Endodermal cell (in vitro differentiated cells): ENCODE data around the gene CEBPZ. TPM values are rescaled to one million over a fixed set of nuclear protein-coding genes. Genes with fewer than 3 reads are reported as not detected.

Source experiments
- DNase-seq: peaks from one replicate; pipeline ENCODE4 v3.0.0-alpha.2; 2017
- H3K27ac ChIP-seq: 2 replicates; pipeline ENCODE4 v1.5.1; 2013; ENCODE audit warnings: mild to moderate bottlenecking, low read depth, low read length, moderate library complexity
- H3K27me3 ChIP-seq: 2 replicates; pipeline ENCODE4 v1.6.1; 2013; ENCODE audit warnings: mild to moderate bottlenecking, low read length, moderate library complexity; ENCODE audit not compliant: insufficient read depth, control insufficient read depth, poor library complexity, severe bottlenecking
- H3K36me3 ChIP-seq: 2 replicates; pipeline ENCODE4 v1.7.0; 2013; ENCODE audit warnings: mild to moderate bottlenecking, low read length, moderate library complexity; ENCODE audit not compliant: control insufficient read depth, insufficient read depth
- H3K4me1 ChIP-seq: one replicate; pipeline ENCODE4 v1.7.0; 2013; ENCODE audit warnings: low read length; ENCODE audit not compliant: control insufficient read depth, insufficient read depth
- H3K4me3 ChIP-seq: 2 replicates; pipeline ENCODE4 v1.5.1; 2013; ENCODE audit warnings: mild to moderate bottlenecking, low read length, moderate library complexity
- H3K9ac ChIP-seq: 2 replicates; pipeline ENCODE4 v1.6.1; 2013; ENCODE audit warnings: mild to moderate bottlenecking, low read length, moderate library complexity; ENCODE audit not compliant: poor library complexity, severe bottlenecking; ENCODE audit errors: extremely low read depth
- H3K9me3 ChIP-seq: 2 replicates; pipeline ENCODE4 v1.6.1; 2013; ENCODE audit warnings: mild to moderate bottlenecking, low read length, moderate library complexity; ENCODE audit not compliant: control insufficient read depth
- H3K27ac Mint-ChIP-seq: 2 replicates; pipeline ENCODE4 v1.8.0; 2020; ENCODE audit warnings: mixed read lengths
- H3K27me3 Mint-ChIP-seq: 2 replicates; pipeline ENCODE4 v1.8.0; 2021; ENCODE audit warnings: mild to moderate bottlenecking, mixed read lengths; ENCODE audit not compliant: insufficient read depth
- H3K36me3 Mint-ChIP-seq: 2 replicates; pipeline ENCODE4 v1.8.0; 2020; ENCODE audit warnings: low read depth, mixed read lengths
- H3K4me1 Mint-ChIP-seq: 2 replicates; pipeline ENCODE4 v1.8.0; 2020; ENCODE audit warnings: mixed read lengths
- H3K4me3 Mint-ChIP-seq: 2 replicates; pipeline ENCODE4 v1.8.0; 2020; ENCODE audit warnings: mild to moderate bottlenecking, moderate library complexity, mixed read lengths
- H3K9me3 Mint-ChIP-seq: 2 replicates; pipeline ENCODE4 v1.8.0; 2020; ENCODE audit warnings: mild to moderate bottlenecking, mixed read lengths
- WGBS, 2 experiments: methylation state at CpG; one replicate each; pipeline versions ENCODE4 v1.1.5 to v1.1.7; 2013; ENCODE audit warnings: missing lambda C conversion rate in 2 of 2, mixed read lengths in 1 of 2; ENCODE audit not compliant: insufficient coverage in 1 of 2, insufficient read length in 1 of 2; 5-methylcytosine and 5-hydroxymethylcytosine counted together
- total RNA-seq, 2 donors: library from RNA; stranded (reverse); fragmentation: NEBNext Ultra II Directional in 1 of 2; extraction: Animal tissue kit (Norgen Biotek cat#: 25700) in 1 of 2; gene quantifications; 2 replicates in 1 of 2; 3 replicates in 1 of 2; pipeline ENCODE4 v1.2.1, GENCODE V29; 2021
- TF ChIP-seq, protein P1 (sequence below): fragments of 200-600 bp; sonication (generic); conservative IDR thresholded peaks from 2 replicates; pipeline ENCODE4 v1.5.0; 2021; ENCODE audit warnings: antibody characterized with exemption, mild to moderate bottlenecking

The CEBPZ gene
- total RNA-seq, 2 donors from 2014 or later, result 66.9 to 80.5 TPM

DNA sequence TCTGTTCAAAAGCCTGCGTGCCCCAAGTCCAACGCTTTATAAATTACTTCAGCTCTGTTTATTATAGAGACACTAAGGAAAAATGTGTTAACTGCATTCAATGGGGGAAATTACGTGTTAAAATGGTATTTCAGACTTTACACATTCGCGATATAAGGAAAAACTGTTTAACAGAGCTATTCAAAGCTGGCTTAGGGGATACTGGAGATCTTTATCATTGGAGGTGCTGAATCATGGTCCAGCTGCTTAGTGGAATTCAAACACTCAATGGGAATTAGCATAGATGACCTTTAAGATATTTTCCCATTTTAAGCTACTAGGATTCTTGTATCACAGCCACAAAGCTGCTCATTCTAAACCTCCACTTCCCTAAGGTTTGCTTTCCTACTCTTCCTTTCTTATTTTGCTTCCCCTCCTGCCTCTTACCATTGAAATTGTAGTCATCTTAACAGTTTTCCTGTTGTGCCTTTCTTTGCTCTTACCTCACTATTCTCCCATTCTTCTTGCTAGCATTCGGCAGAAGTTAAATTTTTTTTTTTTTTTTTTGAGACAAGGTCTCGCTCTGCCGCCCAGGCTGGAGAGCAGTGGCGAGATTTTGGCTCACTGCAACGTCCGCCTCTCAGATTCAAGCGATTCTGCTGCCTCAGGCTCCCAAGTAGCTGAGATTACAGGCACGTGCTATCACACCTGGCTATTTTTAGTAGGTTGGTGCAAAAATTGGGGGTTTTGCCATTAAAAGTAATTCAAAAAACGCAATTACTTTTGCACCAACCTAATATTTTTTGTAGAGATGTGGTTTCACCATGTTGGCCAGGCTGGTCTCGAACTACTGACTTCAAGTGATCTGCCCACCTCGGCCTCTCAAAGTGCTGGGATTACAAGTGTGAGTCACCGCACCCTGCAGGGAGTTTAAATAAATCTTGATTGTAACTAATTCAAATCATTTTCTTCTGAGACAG lies 49.4 kb downstream of the CEBPZ start:
- TF ChIP-seq, protein P1, sequence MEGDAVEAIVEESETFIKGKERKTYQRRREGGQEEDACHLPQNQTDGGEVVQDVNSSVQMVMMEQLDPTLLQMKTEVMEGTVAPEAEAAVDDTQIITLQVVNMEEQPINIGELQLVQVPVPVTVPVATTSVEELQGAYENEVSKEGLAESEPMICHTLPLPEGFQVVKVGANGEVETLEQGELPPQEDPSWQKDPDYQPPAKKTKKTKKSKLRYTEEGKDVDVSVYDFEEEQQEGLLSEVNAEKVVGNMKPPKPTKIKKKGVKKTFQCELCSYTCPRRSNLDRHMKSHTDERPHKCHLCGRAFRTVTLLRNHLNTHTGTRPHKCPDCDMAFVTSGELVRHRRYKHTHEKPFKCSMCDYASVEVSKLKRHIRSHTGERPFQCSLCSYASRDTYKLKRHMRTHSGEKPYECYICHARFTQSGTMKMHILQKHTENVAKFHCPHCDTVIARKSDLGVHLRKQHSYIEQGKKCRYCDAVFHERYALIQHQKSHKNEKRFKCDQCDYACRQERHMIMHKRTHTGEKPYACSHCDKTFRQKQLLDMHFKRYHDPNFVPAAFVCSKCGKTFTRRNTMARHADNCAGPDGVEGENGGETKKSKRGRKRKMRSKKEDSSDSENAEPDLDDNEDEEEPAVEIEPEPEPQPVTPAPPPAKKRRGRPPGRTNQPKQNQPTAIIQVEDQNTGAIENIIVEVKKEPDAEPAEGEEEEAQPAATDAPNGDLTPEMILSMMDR, result no peak
- no peak overlapping the region for H3K4me3 Mint-ChIP-seq
- H3K4me1 Mint-ChIP-seq, result peaks cover 15% of the 10 kb centered on the region
- Histone ChIP-seq H3K36me3 (no peaks in the 10 kb centered on the region), H3K27ac (no peak overlapping the region), H3K9ac (no peak overlapping the region), H3K27me3 (no peaks in the 10 kb centered on the region), H3K4me3 (no peak overlapping the region), H3K4me1 (no peaks in the 10 kb centered on the region), H3K9me3 (no peaks in the 10 kb centered on the region)
- no peaks in the 10 kb centered on the region for H3K36me3 Mint-ChIP-seq
- WGBS, 2 experiments, result 64 to 68% methylated on average over 13 to 17 of the region's 17 CpGs
- no peak for DNase-seq
- H3K9me3 Mint-ChIP-seq, result no peaks in the 10 kb centered on the region
- peak overlapping the region; percentile 24 for H3K27ac Mint-ChIP-seq
- H3K27me3 Mint-ChIP-seq, result no peaks in the 10 kb centered on the region

DNA sequence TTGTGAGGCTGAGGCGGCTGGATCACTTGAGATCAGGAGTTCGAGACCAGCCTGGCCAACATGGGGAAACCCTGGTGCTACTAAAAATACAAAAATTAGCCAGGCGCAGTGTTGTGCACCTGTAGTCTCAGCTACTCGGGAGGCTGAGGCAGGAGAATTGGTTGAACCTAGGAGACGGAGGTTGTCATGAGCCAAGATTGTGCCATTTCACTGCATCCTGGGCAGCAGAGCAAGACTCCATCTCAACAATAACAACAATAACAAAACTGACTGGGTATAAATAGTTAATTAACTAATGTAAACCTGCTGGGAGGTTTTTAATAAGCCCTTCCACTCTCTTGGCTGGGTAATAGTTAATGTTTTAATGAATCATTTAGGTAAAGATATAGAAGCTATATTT lies 50.8 kb downstream of the CEBPZ start:
- Histone ChIP-seq H3K9ac (no peak overlapping the region), H3K27ac (no peak overlapping the region), H3K27me3 (no peaks in the 10 kb centered on the region), H3K9me3 (no peaks in the 10 kb centered on the region), H3K4me3 (no peak overlapping the region), H3K4me1 (no peaks in the 10 kb centered on the region), H3K36me3 (no peaks in the 10 kb centered on the region)
- 85 to 91% methylated on average over 4 to 5 of the region's 5 CpGs for WGBS, 2 experiments
- Mint-ChIP-seq H3K27ac (no peak overlapping the region), H3K4me3 (no peak overlapping the region), H3K4me1 (peaks cover 15% of the 10 kb centered on the region), H3K9me3 (no peaks in the 10 kb centered on the region), H3K27me3 (no peaks in the 10 kb centered on the region), H3K36me3 (no peaks in the 10 kb centered on the region)
- no peak for DNase-seq
- TF ChIP-seq, protein P1, result no peak

DNA sequence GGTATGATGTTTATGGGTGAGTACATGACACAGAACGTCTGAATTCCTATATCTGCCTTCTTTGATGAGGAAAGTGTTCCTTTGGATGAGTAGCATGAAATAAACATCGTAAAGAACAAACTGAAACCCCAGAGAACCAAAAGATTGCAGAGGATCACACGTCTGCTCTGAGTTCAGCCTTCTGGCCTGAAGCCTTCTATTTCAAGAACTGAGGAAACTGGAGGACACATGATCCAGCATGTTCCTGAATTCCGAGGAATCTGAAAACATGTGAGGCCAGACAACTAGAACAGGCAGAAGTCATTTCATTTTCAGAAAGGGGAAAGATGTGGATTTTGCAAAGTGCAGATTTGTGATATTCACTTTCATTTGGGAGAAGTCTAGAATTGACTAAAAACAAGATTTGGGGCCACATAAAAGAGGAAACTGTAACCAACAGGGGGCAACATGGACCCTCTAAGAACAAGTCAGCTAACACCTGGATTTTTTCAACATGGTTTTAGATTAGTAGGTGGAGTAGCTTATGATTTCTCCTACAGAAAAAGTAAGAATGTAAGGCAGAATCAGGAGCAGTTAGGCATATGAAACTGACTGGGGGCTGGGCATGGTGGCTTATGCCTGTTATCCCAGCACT lies 51.3 kb downstream of the CEBPZ start:
- H3K9ac ChIP-seq, result no peak overlapping the region
- H3K27me3 ChIP-seq, result no peaks in the 10 kb centered on the region
- no peaks in the 10 kb centered on the region for H3K36me3 Mint-ChIP-seq
- H3K9me3 Mint-ChIP-seq, result no peaks in the 10 kb centered on the region
- WGBS, 2 experiments, result 84 to 88% methylated on average over 4 of the region's 4 CpGs
- peaks cover 15% of the 10 kb centered on the region for H3K4me1 Mint-ChIP-seq
- no peaks in the 10 kb centered on the region for H3K36me3 ChIP-seq
- no peak overlapping the region for H3K4me3 ChIP-seq
- no peaks in the 10 kb centered on the region for H3K27me3 Mint-ChIP-seq
- H3K4me1 ChIP-seq, result no peaks in the 10 kb centered on the region
- H3K4me3 Mint-ChIP-seq, result no peak overlapping the region
- H3K9me3 ChIP-seq, result no peaks in the 10 kb centered on the region
- H3K27ac Mint-ChIP-seq, result no peak overlapping the region
- H3K27ac ChIP-seq, result no peak overlapping the region
- TF ChIP-seq, protein P1, result peak; percentile 69
- DNase-seq, result no peak
